Activated CD8-positive, alpha-beta T cell treated with anti-CD3 and anti-CD28 coated beads for 36 hours (primary cell): ENCODE measurements around the gene ZP4. TPM values are rescaled to one million over a fixed set of nuclear protein-coding genes. Genes with fewer than 3 reads are reported as not detected.

ENCODE experiments used
- ATAC-seq: fragments of 200-7000 bp; cut with Tn5 transposase; one replicate; pipeline ENCODE4 v1.10.0; 2021; ENCODE audit warnings: mild to moderate bottlenecking, moderate library complexity
- CTCF ChIA-PET: fragments of 350-600 bp; sonication (Branson Sonifier 250); formaldehyde crosslinking; loops from one replicate; lab custom pipeline; 2021; ENCODE audit warnings: antibody characterized with exemption; lab: Charles Lee
- POLR2A ChIA-PET: fragments of 350-600 bp; sonication (Branson Sonifier 250); formaldehyde crosslinking; loops from one replicate; lab custom pipeline; 2021; ENCODE audit warnings: antibody characterized with exemption; lab: Charles Lee
- DNase-seq: peaks from one replicate; pipeline ENCODE4 v3.0.0-alpha.2; 2020
- H3K27ac Mint-ChIP-seq: one replicate; pipeline ENCODE4 v1.8.0; 2021; ENCODE audit warnings: mild to moderate bottlenecking, mixed read lengths
- H3K27me3 Mint-ChIP-seq: one replicate; pipeline ENCODE4 v1.8.0; 2021; ENCODE audit warnings: mixed read lengths
- H3K36me3 Mint-ChIP-seq: one replicate; pipeline ENCODE4 v1.8.0; 2021; ENCODE audit warnings: low read depth, mixed read lengths
- H3K4me1 Mint-ChIP-seq: one replicate; pipeline ENCODE4 v1.8.0; 2021; ENCODE audit warnings: low read depth, mixed read lengths
- H3K4me3 Mint-ChIP-seq: one replicate; pipeline ENCODE4 v1.8.0; 2021; ENCODE audit warnings: mild to moderate bottlenecking, moderate library complexity, mixed read lengths
- H3K9me3 Mint-ChIP-seq: one replicate; pipeline ENCODE4 v1.8.0; 2021; ENCODE audit warnings: mixed read lengths
- CTCF ChIP-seq: fragments of 200-600 bp; IDR thresholded peaks from one replicate; pipeline ENCODE4 v1.8.0; 2022; ENCODE audit warnings: antibody characterized with exemption, mild to moderate bottlenecking
- intact Hi-C: fragments of 100-400 bp; cut with micrococcal nuclease; formaldehyde crosslinking; loops from one replicate; pipeline ENCODE4 v1.10.0; 2022
- total RNA-seq, 2 experiments: library from RNA; stranded (reverse); gene quantifications; one replicate each; pipeline ENCODE4 v1.2.3, GENCODE V29; 2021

Gene ZP4
- total RNA-seq, 2 experiments from 2014 or later: not detected

DNA sequence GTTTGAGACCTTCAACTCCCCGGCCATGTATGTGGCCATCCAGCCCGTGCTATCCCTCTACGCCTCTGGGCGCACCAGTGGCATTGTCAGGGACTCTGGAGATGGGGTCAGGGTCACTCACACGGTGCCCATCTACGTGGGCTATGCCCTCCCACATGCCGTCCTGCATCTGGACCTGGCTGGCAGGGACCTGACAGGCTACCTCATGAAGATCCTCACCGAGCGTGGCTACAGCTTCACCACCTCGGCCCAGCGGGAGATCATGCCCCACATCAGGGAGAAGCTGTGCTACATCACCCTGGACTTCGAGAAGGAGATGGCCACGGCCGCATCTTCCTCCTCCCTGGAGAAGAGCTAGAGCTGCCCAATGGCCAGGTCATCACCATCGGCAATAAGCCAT is 36.5 kb upstream of the ZP4 start:
- no peaks in the 10 kb centered on the region for H3K4me1 Mint-ChIP-seq
- ATAC-seq (no peak), DNase-seq (no peak)
- intact Hi-C loops: no loop called here
- no peak for TF ChIP-seq CTCF
- H3K27ac Mint-ChIP-seq: no peak overlapping the region
- CTCF ChIA-PET: interaction anchor here (1.9 kb wide), 1 partner anchor 26 kb away, joined by 6 read pairs; no protein-coding TSS in a partner anchor
- H3K36me3 Mint-ChIP-seq: no peaks in the 10 kb centered on the region
- POLR2A ChIA-PET: no interaction called here
- H3K9me3 Mint-ChIP-seq: no peaks in the 10 kb centered on the region
- no peaks in the 10 kb centered on the region for H3K27me3 Mint-ChIP-seq
- H3K4me3 Mint-ChIP-seq: no peak overlapping the region

DNA sequence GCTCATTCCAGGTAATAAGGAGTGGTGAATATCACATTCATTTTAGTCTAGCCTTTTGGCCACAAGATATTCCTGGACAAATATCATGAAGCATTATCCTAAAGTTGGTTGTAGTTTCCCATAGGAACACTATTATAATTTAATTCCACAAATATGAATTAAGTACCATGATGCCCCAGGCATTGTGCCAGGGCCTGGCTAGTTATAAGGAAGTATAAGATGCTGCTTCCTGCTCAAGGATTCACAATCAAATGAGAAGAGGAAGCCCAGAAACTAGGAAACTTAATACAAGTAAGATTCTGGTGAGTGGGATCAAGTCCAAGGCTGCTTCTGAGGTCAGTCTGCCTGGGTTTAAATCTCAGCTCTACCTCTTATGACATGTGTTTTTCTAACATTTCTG is 30.6 kb upstream of the ZP4 start:
- no peak for DNase-seq
- Mint-ChIP-seq H3K4me3 (no peak overlapping the region), H3K9me3 (peaks cover 5% of the 10 kb centered on the region), H3K27ac (no peak overlapping the region), H3K27me3 (no peaks in the 10 kb centered on the region), H3K36me3 (no peaks in the 10 kb centered on the region), H3K4me1 (no peaks in the 10 kb centered on the region)
- intact Hi-C loops: no loop called here
- POLR2A ChIA-PET: no interaction called here
- TF ChIP-seq CTCF: no peak
- CTCF ChIA-PET: no interaction called here
- ATAC-seq: no peak

DNA sequence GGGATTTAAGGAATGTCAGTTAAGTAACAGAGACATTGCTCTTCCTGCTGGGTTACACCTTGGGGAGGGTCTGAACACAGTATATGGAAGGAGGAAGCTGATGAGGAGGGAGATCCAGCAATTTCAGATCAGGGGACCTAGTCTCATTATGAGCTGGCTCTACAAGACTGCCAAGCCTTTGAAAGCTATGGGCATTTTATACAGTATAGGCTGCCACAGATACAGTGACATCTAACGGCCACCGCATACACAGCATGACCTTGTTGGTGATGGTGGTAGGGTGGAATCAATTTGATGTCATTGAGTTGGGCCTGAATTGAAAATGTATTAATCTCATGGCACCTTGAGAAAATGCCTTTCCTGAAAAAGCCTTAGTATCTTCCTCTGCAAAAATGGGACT is 22.6 kb upstream of the ZP4 start:
- no peaks in the 10 kb centered on the region for H3K36me3 Mint-ChIP-seq
- DNase-seq (no peak), ATAC-seq (no peak)
- no peak overlapping the region for H3K4me3 Mint-ChIP-seq
- CTCF ChIA-PET: no interaction called here
- no peak for TF ChIP-seq CTCF
- H3K9me3 Mint-ChIP-seq: peaks cover 13% of the 10 kb centered on the region
- intact Hi-C loops: no loop called here
- no peak overlapping the region for H3K27ac Mint-ChIP-seq
- H3K4me1 Mint-ChIP-seq: no peaks in the 10 kb centered on the region
- no peaks in the 10 kb centered on the region for H3K27me3 Mint-ChIP-seq
- POLR2A ChIA-PET: no interaction called here

DNA sequence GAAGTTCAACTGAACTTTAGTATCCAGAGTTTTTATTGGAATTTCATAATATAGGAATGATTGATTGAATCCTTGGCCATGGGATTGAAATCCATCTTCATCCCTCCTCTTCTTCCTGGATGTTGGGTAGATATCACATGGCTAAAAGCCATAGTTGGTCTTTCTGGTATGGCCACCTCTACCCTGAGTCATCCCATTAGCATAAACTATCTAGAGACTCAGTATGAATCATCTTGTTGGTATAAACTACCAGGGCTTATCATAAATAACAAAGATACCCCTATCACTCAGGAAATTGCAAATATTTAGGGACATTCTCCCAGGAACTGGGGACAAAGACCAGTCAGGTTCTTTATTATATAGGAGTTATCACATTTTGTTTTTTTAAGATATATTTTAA is 21.2 kb upstream of the ZP4 start:
- Mint-ChIP-seq H3K36me3 (no peaks in the 10 kb centered on the region), H3K4me3 (no peak overlapping the region), H3K9me3 (peaks cover 11% of the 10 kb centered on the region), H3K27ac (no peak overlapping the region), H3K27me3 (no peaks in the 10 kb centered on the region), H3K4me1 (no peaks in the 10 kb centered on the region)
- ATAC-seq: no peak
- DNase-seq: no peak
- TF ChIP-seq CTCF: no peak
- intact Hi-C loops: no loop called here
- CTCF ChIA-PET: no interaction called here
- POLR2A ChIA-PET: no interaction called here

- no peaks in the 10 kb centered on the region for H3K4me1 Mint-ChIP-seq
- ATAC-seq (no peak), DNase-seq (no peak)
- ChIA-PET CTCF (no interaction called here), POLR2A (no interaction called here)
- TF ChIP-seq CTCF: no peak
- H3K9me3 Mint-ChIP-seq: peaks cover 8% of the 10 kb centered on the region
- H3K27me3 Mint-ChIP-seq: no peaks in the 10 kb centered on the region
- intact Hi-C loops: no loop called here
- no peak overlapping the region for H3K4me3 Mint-ChIP-seq
- H3K36me3 Mint-ChIP-seq: no peaks in the 10 kb centered on the region
- no peak overlapping the region for H3K27ac Mint-ChIP-seq
Measured at GRCh38 chr1:237910834-237911233, 20.1 kb upstream of the ZP4 start.
